ENCODE measurements around the gene NAA10.

The NAA10 gene

GRCh38 chrX:153938226-153938786, 3.5 kb upstream of the NAA10 start:
- Mint-ChIP-seq H3K4me1 (peaks cover 5% of the 10 kb centered on the region), H3K27me3 (no peaks in the 10 kb centered on the region), H3K36me3 (ENCODE audit: insufficient read depth) (peaks cover 4% of the 10 kb centered on the region), H3K27ac (ENCODE audit: low read depth) (no peak overlapping the region), H3K4me3 (no peak overlapping the region), H3K9me3 (no peaks in the 10 kb centered on the region)
- ATAC-seq (replicated peaks; ENCODE audit: extremely low read depth, poor library complexity, severe bottlenecking) (no peak), DNase-seq (ENCODE audit: low spot score in 2 of 2) (no peak)

GRCh38 chrX:153937056-153937455, 2.2 kb upstream of the NAA10 start:
- DNase-seq (ENCODE audit: low spot score in 2 of 2) (no peak), ATAC-seq (replicated peaks; ENCODE audit: extremely low read depth, poor library complexity, severe bottlenecking) (no peak)
- Mint-ChIP-seq H3K4me1 (peaks cover 5% of the 10 kb centered on the region), H3K4me3 (no peak overlapping the region), H3K27ac (ENCODE audit: low read depth) (no peak overlapping the region), H3K36me3 (ENCODE audit: insufficient read depth) (peaks cover 9% of the 10 kb centered on the region), H3K9me3 (no peaks in the 10 kb centered on the region), H3K27me3 (no peaks in the 10 kb centered on the region)

- H3K27ac Mint-ChIP-seq (ENCODE audit: low read depth) = peak overlapping the region; percentile 44
These were observed 552 bp upstream of the NAA10 start for GRCh38 chrX:153935326-153935851.

GRCh38 chrX:153934148-153934761, 582 bp downstream of the NAA10 start:
- Mint-ChIP-seq H3K9me3 (no peaks in the 10 kb centered on the region), H3K4me1 (peaks cover 10% of the 10 kb centered on the region), H3K36me3 (ENCODE audit: insufficient read depth) (peaks cover 11% of the 10 kb centered on the region), H3K27ac (ENCODE audit: low read depth) (peak overlapping the region; percentile 69), H3K27me3 (no peaks in the 10 kb centered on the region), H3K4me3 (peak overlapping the region; percentile 81)
- DNase-seq (ENCODE audit: low spot score in 2 of 2) (no peak), ATAC-seq (replicated peaks; ENCODE audit: extremely low read depth, poor library complexity, severe bottlenecking) (peak; percentile 55)

More at GRCh38 chrX:153935326-153935851, 552 bp upstream of the NAA10 start:
- Mint-ChIP-seq H3K36me3 (ENCODE audit: insufficient read depth) (peaks cover 10% of the 10 kb centered on the region), H3K27me3 (no peaks in the 10 kb centered on the region), H3K4me1 (peaks cover 10% of the 10 kb centered on the region), H3K4me3 (peak overlapping the region; percentile 62), H3K9me3 (no peaks in the 10 kb centered on the region)
- ATAC-seq (replicated peaks; ENCODE audit: extremely low read depth, poor library complexity, severe bottlenecking) (no peak), DNase-seq (ENCODE audit: low spot score in 2 of 2) (no peak)

- ATAC-seq (replicated peaks; ENCODE audit: extremely low read depth, poor library complexity, severe bottlenecking) (no peak), DNase-seq (ENCODE audit: low spot score in 2 of 2) (no peak)
- H3K27ac Mint-ChIP-seq (ENCODE audit: low read depth) = peak overlapping the region; percentile 69
- peaks cover 10% of the 10 kb centered on the region for H3K4me1 Mint-ChIP-seq
- H3K4me3 Mint-ChIP-seq = peak overlapping the region; percentile 81
- no peaks in the 10 kb centered on the region for H3K27me3 Mint-ChIP-seq
- H3K9me3 Mint-ChIP-seq = no peaks in the 10 kb centered on the region
- H3K36me3 Mint-ChIP-seq (ENCODE audit: insufficient read depth) = peaks cover 11% of the 10 kb centered on the region
These were observed 1.1 kb downstream of the NAA10 start for GRCh38 chrX:153933748-153934147.

GRCh38 chrX:153932220-153932915, 2.5 kb downstream of the NAA10 start:
- peaks cover 19% of the 10 kb centered on the region for H3K4me1 Mint-ChIP-seq

GRCh38 chrX:153931748-153932147, 3.1 kb downstream of the NAA10 start:
- H3K27me3 Mint-ChIP-seq = no peaks in the 10 kb centered on the region
- DNase-seq (ENCODE audit: low spot score in 2 of 2) = no peak
- no peak for ATAC-seq (replicated peaks; ENCODE audit: extremely low read depth, poor library complexity, severe bottlenecking)
- peak overlapping the region; percentile 71 for H3K27ac Mint-ChIP-seq (ENCODE audit: low read depth)
- H3K9me3 Mint-ChIP-seq = no peaks in the 10 kb centered on the region
- peaks cover 24% of the 10 kb centered on the region for H3K4me1 Mint-ChIP-seq
- H3K36me3 Mint-ChIP-seq (ENCODE audit: insufficient read depth) = peaks cover 16% of the 10 kb centered on the region
- H3K4me3 Mint-ChIP-seq = no peak overlapping the region

More at GRCh38 chrX:153932220-153932915, 2.5 kb downstream of the NAA10 start:
- ATAC-seq (replicated peaks; ENCODE audit: extremely low read depth, poor library complexity, severe bottlenecking) (no peak), DNase-seq (ENCODE audit: low spot score in 2 of 2) (no peak)
- H3K27me3 Mint-ChIP-seq = no peaks in the 10 kb centered on the region
- H3K9me3 Mint-ChIP-seq = no peaks in the 10 kb centered on the region
- H3K36me3 Mint-ChIP-seq (ENCODE audit: insufficient read depth) = peaks cover 14% of the 10 kb centered on the region
- H3K27ac Mint-ChIP-seq (ENCODE audit: low read depth) = no peak overlapping the region
- no peak overlapping the region for H3K4me3 Mint-ChIP-seq

- H3K4me1 Mint-ChIP-seq = peaks cover 24% of the 10 kb centered on the region
These were observed 3.7 kb downstream of the NAA10 start for GRCh38 chrX:153931151-153931550.

GRCh38 chrX:153930011-153930910, 4.6 kb downstream of the NAA10 start:
- no peaks in the 10 kb centered on the region for H3K9me3 Mint-ChIP-seq
- H3K36me3 Mint-ChIP-seq (ENCODE audit: insufficient read depth) = peaks cover 16% of the 10 kb centered on the region
- DNase-seq (ENCODE audit: low spot score in 2 of 2) (no peak), ATAC-seq (replicated peaks; ENCODE audit: extremely low read depth, poor library complexity, severe bottlenecking) (no peak)
- H3K4me3 Mint-ChIP-seq = no peak overlapping the region
- H3K27me3 Mint-ChIP-seq = no peaks in the 10 kb centered on the region
- peaks cover 30% of the 10 kb centered on the region for H3K4me1 Mint-ChIP-seq
- H3K27ac Mint-ChIP-seq (ENCODE audit: low read depth) = no peak overlapping the region

More at GRCh38 chrX:153931151-153931550, 3.7 kb downstream of the NAA10 start:
- no peak for DNase-seq (ENCODE audit: low spot score in 2 of 2)
- Mint-ChIP-seq H3K36me3 (ENCODE audit: insufficient read depth) (peaks cover 13% of the 10 kb centered on the region), H3K9me3 (no peaks in the 10 kb centered on the region), H3K27ac (ENCODE audit: low read depth) (peak overlapping the region; percentile 71), H3K4me3 (no peak overlapping the region), H3K27me3 (no peaks in the 10 kb centered on the region)
- no peak for ATAC-seq (replicated peaks; ENCODE audit: extremely low read depth, poor library complexity, severe bottlenecking)

GRCh38 chrX:153929576-153929975, 5.3 kb downstream of the NAA10 start:
- ATAC-seq (replicated peaks; ENCODE audit: extremely low read depth, poor library complexity, severe bottlenecking) (no peak), DNase-seq (ENCODE audit: low spot score in 2 of 2) (no peak)
- Mint-ChIP-seq H3K27ac (ENCODE audit: low read depth) (no peak overlapping the region), H3K27me3 (no peaks in the 10 kb centered on the region), H3K36me3 (ENCODE audit: insufficient read depth) (peaks cover 16% of the 10 kb centered on the region), H3K4me1 (peaks cover 33% of the 10 kb centered on the region), H3K9me3 (no peaks in the 10 kb centered on the region), H3K4me3 (no peak overlapping the region)

GRCh38 chrX:153928846-153929245, 6.0 kb downstream of the NAA10 start:
- H3K36me3 Mint-ChIP-seq (ENCODE audit: insufficient read depth) = peaks cover 16% of the 10 kb centered on the region
- peak overlapping the region; percentile 96 for H3K27ac Mint-ChIP-seq (ENCODE audit: low read depth)
- no peak for DNase-seq (ENCODE audit: low spot score in 2 of 2)
- peaks cover 39% of the 10 kb centered on the region for H3K4me1 Mint-ChIP-seq
- H3K4me3 Mint-ChIP-seq = peak overlapping the region; percentile 87
- no peaks in the 10 kb centered on the region for H3K27me3 Mint-ChIP-seq
- no peaks in the 10 kb centered on the region for H3K9me3 Mint-ChIP-seq
- no peak for ATAC-seq (replicated peaks; ENCODE audit: extremely low read depth, poor library complexity, severe bottlenecking)

Measured in central memory CD8-positive, alpha-beta T cell (primary cell).